Neuronal stem cell (in vitro differentiated cells): ENCODE measurements around the gene DYRK3.
"Not testable (repeated sequence)": the region's sequence is repeated elsewhere in the genome, so short reads cannot be mapped to it uniquely, and the experiment has no call there.

Source experiments
- DNase-seq: peaks from one replicate; pipeline ENCODE4 v3.0.0-alpha.2; 2013; ENCODE audit warnings: low spot score
- H2AFZ ChIP-seq: one replicate; pipeline ENCODE4 v1.6.1; 2013; ENCODE audit warnings: mild to moderate bottlenecking, low read length, inconsistent platforms
- H2AK5ac ChIP-seq: 2 replicates; pipeline ENCODE4 v1.6.1; 2013; ENCODE audit warnings: low read depth, mild to moderate bottlenecking, inconsistent platforms, low read length, moderate library complexity, mixed read lengths
- H2BK120ac ChIP-seq: 2 replicates; pipeline ENCODE4 v1.6.1; 2013; ENCODE audit warnings: low read depth, mild to moderate bottlenecking, inconsistent platforms, low read length, moderate library complexity, mixed read lengths
- H2BK12ac ChIP-seq: one replicate; pipeline ENCODE4 v1.6.1; 2013; ENCODE audit warnings: low read length, inconsistent platforms
- H2BK15ac ChIP-seq: 2 replicates; pipeline ENCODE4 v1.6.1; 2013; ENCODE audit warnings: mild to moderate bottlenecking, low read length, inconsistent platforms, mixed read lengths
- H2BK5ac ChIP-seq: one replicate; pipeline ENCODE4 v1.6.1; 2013; ENCODE audit warnings: inconsistent platforms, mild to moderate bottlenecking, low read length, moderate library complexity
- H3K14ac ChIP-seq: one replicate; pipeline ENCODE4 v1.6.1; 2013; ENCODE audit warnings: low read length, inconsistent platforms
- H3K18ac ChIP-seq: 2 replicates; pipeline ENCODE4 v1.6.1; 2013; ENCODE audit warnings: low read length, inconsistent platforms
- H3K23ac ChIP-seq: 2 replicates; pipeline ENCODE4 v1.6.1; 2013; ENCODE audit warnings: low read depth, mild to moderate bottlenecking, mixed read lengths, low read length, inconsistent platforms; ENCODE audit not compliant: poor library complexity
- H3K27ac ChIP-seq: replicated peaks from 3 replicates; pipeline ENCODE4 v1.5.1; 2013; ENCODE audit warnings: low read length, inconsistent platforms
- H3K27me3 ChIP-seq, 3 experiments: 2 replicates each; pipeline ENCODE4 v1.6.1; 2013; ENCODE audit warnings: low read length in 3 of 3, mild to moderate bottlenecking in 2 of 3, inconsistent platforms in 1 of 3, low read depth in 1 of 3, mixed read lengths in 1 of 3, moderate library complexity in 1 of 3; ENCODE audit not compliant: control insufficient read depth in 3 of 3, insufficient read depth in 3 of 3
- H3K36me3 ChIP-seq, 2 donors: replicated peaks in 1 of 2; 2 replicates each; pipeline ENCODE4 v1.6.1; 2013; ENCODE audit warnings: low read length in 2 of 2; ENCODE audit not compliant: control insufficient read depth in 2 of 2, insufficient read depth in 2 of 2
- H3K4ac ChIP-seq: 2 replicates; pipeline ENCODE4 v1.6.1; 2013; ENCODE audit warnings: inconsistent platforms, mild to moderate bottlenecking, low read length, moderate library complexity
- H3K4me1 ChIP-seq, 2 donors: 1 replicate in 1 of 2; 2 replicates in 1 of 2; pipeline ENCODE4 v1.6.1; 2013; ENCODE audit warnings: low read length in 2 of 2, low read depth in 1 of 2; ENCODE audit not compliant: control insufficient read depth in 2 of 2, insufficient read depth in 1 of 2
- H3K4me2 ChIP-seq: one replicate; pipeline ENCODE4 v1.6.1; 2013; ENCODE audit warnings: mild to moderate bottlenecking, low read length, inconsistent platforms; ENCODE audit not compliant: insufficient read depth, poor library complexity, severe bottlenecking
- H3K4me3 ChIP-seq, 2 donors: 2 replicates each; pipeline ENCODE4 v1.5.1; 2013; ENCODE audit warnings: low read length in 2 of 2, mild to moderate bottlenecking in 2 of 2, inconsistent platforms in 1 of 2, moderate library complexity in 1 of 2
- H3K79me1 ChIP-seq: one replicate; pipeline ENCODE4 v1.6.1; 2013; ENCODE audit warnings: low read depth, mild to moderate bottlenecking, inconsistent platforms, low read length, moderate library complexity
- H3K9ac ChIP-seq: one replicate; pipeline ENCODE4 v1.6.1; 2013; ENCODE audit warnings: mild to moderate bottlenecking, low read depth, low read length, inconsistent platforms; ENCODE audit not compliant: poor library complexity
- H3K9me3 ChIP-seq, 2 donors: replicated peaks in 1 of 2; 2 replicates each; pipeline versions ENCODE3 to v1.6.1; 2013; ENCODE audit warnings: low read length in 2 of 2, mild to moderate bottlenecking in 2 of 2, inconsistent platforms in 1 of 2, low read depth in 1 of 2, mixed read lengths in 1 of 2, moderate library complexity in 1 of 2; ENCODE audit not compliant: control insufficient read depth in 2 of 2, insufficient read depth in 1 of 2
- H4K8ac ChIP-seq: one replicate; pipeline ENCODE4 v1.6.1; 2013; ENCODE audit warnings: low read depth, mild to moderate bottlenecking, inconsistent platforms, low read length, moderate library complexity
- H4K91ac ChIP-seq: one replicate; pipeline ENCODE4 v1.6.1; 2013; ENCODE audit warnings: low read length, low read depth, mild to moderate bottlenecking, inconsistent platforms; ENCODE audit not compliant: poor library complexity
- WGBS, 2 donors: extraction: QIAGEN DNeasy Blood & Tissue Kit; methylation state at CpG; one replicate each; pipeline ENCODE4 v1.1.7; 2013; ENCODE audit warnings: missing lambda C conversion rate in 2 of 2, mixed read lengths in 1 of 2; ENCODE audit not compliant: insufficient read length in 2 of 2, insufficient replicate concordance in 1 of 2; ENCODE audit errors: extremely low coverage in 2 of 2; 5-methylcytosine and 5-hydroxymethylcytosine counted together

DYRK3 gene

GRCh38 chr1:206636671-206637070, 1.3 kb downstream of the DYRK3 start:
- Histone ChIP-seq H2BK15ac (no peak overlapping the region), H3K79me1 (peaks cover 1% of the 10 kb centered on the region), H2AFZ (no peak overlapping the region), H2BK5ac (no peak overlapping the region), H4K8ac (no peak overlapping the region), H2BK12ac (no peak overlapping the region), H3K4me3 (no peak overlapping the region), H3K27ac (no peak overlapping the region), H3K14ac (no peak overlapping the region), H3K23ac (no peak overlapping the region), H2BK120ac (no peak overlapping the region), H3K9ac (no peak overlapping the region), H3K4me2 (no peak overlapping the region), H3K36me3 (peaks cover 2 to 3% of the 10 kb centered on the region in 2 donors), H3K4me1 (peaks cover 11 to 19% of the 10 kb centered on the region in 2 donors), H3K18ac (no peak overlapping the region), H3K9me3 (no peaks in the 10 kb centered on the region), H2AK5ac (no peak overlapping the region), H4K91ac (no peak overlapping the region), H3K27me3 (no peaks in the 10 kb centered on the region), H3K4ac (no peak overlapping the region)
- WGBS, 2 donors, result no CpG with 5 or more reads among the region's 4 CpGs
- DNase-seq, result no peak

- H3K4me3 ChIP-seq, result no peak overlapping the region
- H4K91ac ChIP-seq, result no peak overlapping the region
These were observed 2.3 kb downstream of the DYRK3 start for GRCh38 chr1:206637605-206638004.

GRCh38 chr1:206642074-206642473, 6.7 kb downstream of the DYRK3 start:
- no CpG with 5 or more reads among the region's 2 CpGs for WGBS, 2 donors
- not testable (repeated sequence) for DNase-seq, H3K14ac ChIP-seq, H2BK5ac ChIP-seq, H2BK15ac ChIP-seq, H3K4ac ChIP-seq, H4K91ac ChIP-seq, H3K27ac ChIP-seq, H3K4me1 ChIP-seq, H4K8ac ChIP-seq, H2AK5ac ChIP-seq, H3K79me1 ChIP-seq, H2BK12ac ChIP-seq, H3K9me3 ChIP-seq, H3K9ac ChIP-seq, H3K18ac ChIP-seq, H3K23ac ChIP-seq, H3K4me3 ChIP-seq, H2AFZ ChIP-seq, H2BK120ac ChIP-seq, H3K4me2 ChIP-seq, H3K27me3 ChIP-seq
- H3K36me3 ChIP-seq, result peaks cover 3 to 10% of the 10 kb centered on the region in 2 donors

More at GRCh38 chr1:206637605-206638004, 2.3 kb downstream of the DYRK3 start:
- Histone ChIP-seq H4K8ac (no peak overlapping the region), H3K9ac (no peak overlapping the region), H2BK15ac (no peak overlapping the region), H3K23ac (no peak overlapping the region), H3K27me3 (no peaks in the 10 kb centered on the region), H3K18ac (no peak overlapping the region), H2BK5ac (no peak overlapping the region), H3K27ac (no peak overlapping the region), H3K4me1 (peaks cover 11 to 19% of the 10 kb centered on the region in 2 donors), H3K4ac (no peak overlapping the region), H3K79me1 (peaks cover 1% of the 10 kb centered on the region), H3K9me3 (no peaks in the 10 kb centered on the region), H2BK120ac (no peak overlapping the region), H3K14ac (no peak overlapping the region), H3K36me3 (peaks cover 2 to 3% of the 10 kb centered on the region in 2 donors), H2BK12ac (no peak overlapping the region), H2AK5ac (no peak overlapping the region), H2AFZ (no peak overlapping the region), H3K4me2 (no peak overlapping the region)
- DNase-seq, result no peak

- Histone ChIP-seq H2BK12ac (no peak overlapping the region), H4K91ac (no peak overlapping the region), H3K27me3 (no peaks in the 10 kb centered on the region), H3K14ac (no peak overlapping the region), H2BK5ac (no peak overlapping the region), H3K9ac (no peak overlapping the region), H3K4me1 (no peaks in the 10 kb centered on the region), H2BK120ac (no peak overlapping the region), H3K9me3 (no peaks in the 10 kb centered on the region), H4K8ac (no peak overlapping the region), H3K23ac (no peak overlapping the region), H3K4me2 (no peak overlapping the region), H3K79me1 (peaks cover 1% of the 10 kb centered on the region), H3K18ac (no peak overlapping the region), H2AFZ (no peak overlapping the region), H3K36me3 (peaks cover 13 to 21% of the 10 kb centered on the region in 2 donors), H3K4me3 (no peak overlapping the region), H2BK15ac (no peak overlapping the region), H3K4ac (no peak overlapping the region), H2AK5ac (no peak overlapping the region), H3K27ac (no peak overlapping the region)
- no peak for DNase-seq
- WGBS, 2 donors, result no CpG with 5 or more reads among the region's 3 CpGs
These were observed 7.9 kb downstream of the DYRK3 start for GRCh38 chr1:206643118-206643698.
